Measurements from ENCODE around the gene KRT36. TPM values are rescaled to one million over a fixed set of nuclear protein-coding genes. Genes with fewer than 3 reads are reported as not detected.

KRT36 gene
- total and polyA plus RNA-seq, 10 of the 15 experiments (the other 5 are each of a cell fraction or from before 2014, with no cell fraction given): not detected

DNA sequence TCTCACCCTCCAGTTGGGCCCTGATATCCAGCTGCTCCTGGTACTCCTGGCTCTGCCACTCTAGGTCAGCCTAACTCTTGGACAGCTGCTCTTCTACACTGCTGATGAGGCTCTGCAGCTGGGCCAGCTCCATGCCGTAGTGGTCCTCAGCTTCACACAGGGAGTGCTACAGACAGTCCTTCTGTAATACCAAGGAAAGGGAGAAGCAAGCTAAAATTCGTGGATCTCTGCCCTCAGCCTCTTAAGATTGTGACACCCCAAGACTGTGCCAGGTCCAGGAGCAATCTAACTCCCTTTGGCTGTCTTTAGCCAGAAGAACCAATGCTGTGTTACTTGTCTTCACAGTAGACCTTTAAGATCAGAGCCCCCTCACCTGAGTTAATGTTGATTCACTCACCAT, 41.2 kb downstream of the KRT36 start:
- TF ChIP-seq TAF1 (IDR thresholded peaks at IDR 0.05; ENCODE audit: borderline replicate concordance, low read depth, low read length) (no peak), SMAD5 (IDR thresholded peaks at IDR 0.05; ENCODE audit: low read depth) (no peak), BHLHE40 (IDR thresholded peaks at IDR 0.05; ENCODE audit: borderline replicate concordance in 1 of 2, low read depth in 2 of 2, low read length in 1 of 2) (no peak), CEBPB (IDR thresholded peaks at IDR 0.05; ENCODE audit: borderline replicate concordance in 1 of 2, low read depth in 2 of 2, low read length in 2 of 2) (no peak), KAT2A (conservative IDR thresholded peaks at IDR 0.05; ENCODE audit: control insufficient read depth, low read depth, low read length) (no peak), MTA3 (IDR thresholded peaks at IDR 0.05; ENCODE audit: borderline replicate concordance, low read length) (no peak), STAT3 (IDR thresholded peaks at IDR 0.05; ENCODE audit: low read depth, low read length) (no peak), SUPT20H (IDR thresholded peaks at IDR 0.05; ENCODE audit: borderline replicate concordance, control insufficient read depth, low read depth, low read length) (no peak), EP300 (IDR thresholded peaks at IDR 0.05; ENCODE audit: borderline replicate concordance in 1 of 2, control insufficient read depth in 1 of 2, low read depth in 2 of 2, low read length in 2 of 2) (no peak), EGR1 (IDR thresholded peaks at IDR 0.05; ENCODE audit: borderline replicate concordance in 1 of 2, low read depth in 2 of 2, low read length in 2 of 2) (no peak), TCF7 (IDR thresholded peaks at IDR 0.05; ENCODE audit: borderline replicate concordance) (no peak), ZNF207 (IDR thresholded peaks at IDR 0.05; ENCODE audit: borderline replicate concordance) (no peak), MEF2A (IDR thresholded peaks at IDR 0.05; ENCODE audit: insufficient read depth, low read depth, low read length) (no peak), SUZ12 (IDR thresholded peaks at IDR 0.05; ENCODE audit: unreplicated experiment) (no peak), NFXL1 (IDR thresholded peaks at IDR 0.05; ENCODE audit: borderline replicate concordance) (no peak), BCL11A (IDR thresholded peaks at IDR 0.05; ENCODE audit: low read depth, low read length) (no peak), POLR2AphosphoS2 (IDR thresholded peaks at IDR 0.05; ENCODE audit: low read depth, low read length) (no peak), WRNIP1 (IDR thresholded peaks at IDR 0.05; ENCODE audit: borderline replicate concordance, low read depth, low read length) (no peak)
- TF ChIP-seq, protein P1, sequence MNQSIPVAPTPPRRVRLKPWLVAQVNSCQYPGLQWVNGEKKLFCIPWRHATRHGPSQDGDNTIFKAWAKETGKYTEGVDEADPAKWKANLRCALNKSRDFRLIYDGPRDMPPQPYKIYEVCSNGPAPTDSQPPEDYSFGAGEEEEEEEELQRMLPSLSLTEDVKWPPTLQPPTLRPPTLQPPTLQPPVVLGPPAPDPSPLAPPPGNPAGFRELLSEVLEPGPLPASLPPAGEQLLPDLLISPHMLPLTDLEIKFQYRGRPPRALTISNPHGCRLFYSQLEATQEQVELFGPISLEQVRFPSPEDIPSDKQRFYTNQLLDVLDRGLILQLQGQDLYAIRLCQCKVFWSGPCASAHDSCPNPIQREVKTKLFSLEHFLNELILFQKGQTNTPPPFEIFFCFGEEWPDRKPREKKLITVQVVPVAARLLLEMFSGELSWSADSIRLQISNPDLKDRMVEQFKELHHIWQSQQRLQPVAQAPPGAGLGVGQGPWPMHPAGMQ (IDR thresholded peaks at IDR 0.05; ENCODE audit: borderline replicate concordance): no peak
- TF ChIP-seq, protein P2, sequence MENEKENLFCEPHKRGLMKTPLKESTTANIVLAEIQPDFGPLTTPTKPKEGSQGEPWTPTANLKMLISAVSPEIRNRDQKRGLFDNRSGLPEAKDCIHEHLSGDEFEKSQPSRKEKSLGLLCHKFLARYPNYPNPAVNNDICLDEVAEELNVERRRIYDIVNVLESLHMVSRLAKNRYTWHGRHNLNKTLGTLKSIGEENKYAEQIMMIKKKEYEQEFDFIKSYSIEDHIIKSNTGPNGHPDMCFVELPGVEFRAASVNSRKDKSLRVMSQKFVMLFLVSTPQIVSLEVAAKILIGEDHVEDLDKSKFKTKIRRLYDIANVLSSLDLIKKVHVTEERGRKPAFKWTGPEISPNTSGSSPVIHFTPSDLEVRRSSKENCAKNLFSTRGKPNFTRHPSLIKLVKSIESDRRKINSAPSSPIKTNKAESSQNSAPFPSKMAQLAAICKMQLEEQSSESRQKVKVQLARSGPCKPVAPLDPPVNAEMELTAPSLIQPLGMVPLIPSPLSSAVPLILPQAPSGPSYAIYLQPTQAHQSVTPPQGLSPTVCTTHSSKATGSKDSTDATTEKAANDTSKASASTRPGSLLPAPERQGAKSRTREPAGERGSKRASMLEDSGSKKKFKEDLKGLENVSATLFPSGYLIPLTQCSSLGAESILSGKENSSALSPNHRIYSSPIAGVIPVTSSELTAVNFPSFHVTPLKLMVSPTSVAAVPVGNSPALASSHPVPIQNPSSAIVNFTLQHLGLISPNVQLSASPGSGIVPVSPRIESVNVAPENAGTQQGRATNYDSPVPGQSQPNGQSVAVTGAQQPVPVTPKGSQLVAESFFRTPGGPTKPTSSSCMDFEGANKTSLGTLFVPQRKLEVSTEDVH (IDR thresholded peaks at IDR 0.05; ENCODE audit: low read depth, partially characterized antibody): no peak
- Histone ChIP-seq H3K9me3 (replicated peaks; ENCODE audit: control insufficient read depth, insufficient read depth, low read length) (no peaks in the 10 kb centered on the region), H3K4me2 (ENCODE audit: control insufficient read depth, insufficient read depth) (no peak overlapping the region), H3K79me2 (ENCODE audit: control insufficient read depth, insufficient read depth, low read length) (no peaks in the 10 kb centered on the region), H3K9ac (ENCODE audit: control insufficient read depth, insufficient read depth, low read length) (no peak overlapping the region), H3K27me3 (replicated peaks in 1 of 2; ENCODE audit: control insufficient read depth in 2 of 2, insufficient read depth in 2 of 2, low read length in 1 of 2) (peaks cover 3 to 4% of the 10 kb centered on the region in 2 experiments; a peak in 3 of 4 replicates), H3K27ac (ENCODE audit: control insufficient read depth, insufficient read depth) (no peak overlapping the region), H3K4me3 (no peak overlapping the region), H3K36me3 (ENCODE audit: control insufficient read depth in 2 of 2, insufficient read depth in 2 of 2, low read length in 1 of 2) (no peaks in the 10 kb centered on the region), H3K4me1 (ENCODE audit: control insufficient read depth, insufficient read depth, low read length) (no peaks in the 10 kb centered on the region), H4K20me1 (ENCODE audit: control insufficient read depth, insufficient read depth) (no peaks in the 10 kb centered on the region), H2AFZ (ENCODE audit: control insufficient read depth, low read depth, low read length) (no peak overlapping the region)
- BruUV-seq (replicated peaks): no TSS peak
- ChIA-PET SMC1A (ENCODE audit: uncharacterized antibody, unreplicated experiment) (no interaction called here), POLR2A (no interaction called here), CTCF (no interaction called here), RAD21 (ENCODE audit: unreplicated experiment) (no interaction called here)
- in situ Hi-C loops (cut with MboI): no loop called here
- 17% methylated on average over 2 of the region's 2 CpGs for WGBS (ENCODE audit: insufficient coverage, insufficient replicate concordance, low lambda C conversion rate, missing lambda C conversion rate)
- intact Hi-C loops (cut with micrococcal nuclease; ENCODE audit: unreplicated experiment): no loop called here
- DNase-seq (ENCODE audit: low read depth, low spot score) (no peak), ATAC-seq (no peak), FAIRE-seq (no peak)
